IMR-90 (cell line): Measurements from ENCODE around the gene UBE2E2. TPM values are rescaled to one million over a fixed set of nuclear protein-coding genes. Genes with fewer than 3 reads are reported as not detected.

ENCODE experiments used
- ATAC-seq: fragments of 200-7000 bp; cut with Tn5 transposase; 2 replicates; pipeline ENCODE4 v1.9.1; 2020; ENCODE audit warnings: low read depth, mild to moderate bottlenecking, moderate library complexity
- BruUV-seq: library from RNA; stranded (reverse); fragments of 400-500 nt; replicated peaks from 2 replicates; lab custom pipeline; 2021; lab: Mats Ljungman, UMichigan
- CTCF ChIA-PET: fragments of 300-600 bp; formaldehyde crosslinking; extraction: SDS; loops from one replicate; lab custom pipeline; 2021; ENCODE audit warnings: antibody characterized with exemption; lab: Yijun Ruan, JAX
- POLR2A ChIA-PET: fragments of 300-600 bp; sonication (Branson Sonifier 250); formaldehyde crosslinking; loops from one replicate; lab custom pipeline; 2022; ENCODE audit warnings: antibody characterized with exemption; ENCODE audit not compliant: unreplicated experiment; lab: Charles Lee
- DNase-seq: peaks from one replicate; pipeline ENCODE4 v3.0.0; 2013
- H2AFZ ChIP-seq: replicated peaks from 2 replicates; pipeline ENCODE3; 2013; ENCODE audit warnings: low read length, mild to moderate bottlenecking; ENCODE audit not compliant: poor library complexity
- H2AK5ac ChIP-seq: 2 replicates; pipeline ENCODE4 v1.6.1; 2013; ENCODE audit warnings: low read depth, low read length, inconsistent platforms
- H2AK9ac ChIP-seq: replicated peaks from 2 replicates; pipeline ENCODE3; 2013; ENCODE audit warnings: mild to moderate bottlenecking, low read depth, low read length, moderate library complexity; ENCODE audit not compliant: poor library complexity
- H2BK120ac ChIP-seq: 2 replicates; pipeline ENCODE4 v1.6.1; 2013; ENCODE audit warnings: low read depth, low read length, inconsistent platforms
- H2BK15ac ChIP-seq: 3 replicates; pipeline ENCODE4 v1.6.1; 2013; ENCODE audit warnings: low read depth, low read length, inconsistent platforms
- H2BK20ac ChIP-seq: 2 replicates; pipeline ENCODE4 v1.6.1; 2013; ENCODE audit warnings: low read depth, mild to moderate bottlenecking, inconsistent platforms, low read length, moderate library complexity
- H2BK5ac ChIP-seq: 2 replicates; pipeline ENCODE4 v1.6.1; 2013; ENCODE audit warnings: mild to moderate bottlenecking, low read depth, low read length, inconsistent platforms; ENCODE audit not compliant: poor library complexity, severe bottlenecking
- H3K14ac ChIP-seq: replicated peaks from 2 replicates; pipeline ENCODE4 v1.6.1; 2013; ENCODE audit warnings: low read depth, low read length, inconsistent platforms
- H3K18ac ChIP-seq: 2 replicates; pipeline ENCODE4 v1.6.1; 2013; ENCODE audit warnings: low read depth, low read length, control low read depth
- H3K23ac ChIP-seq: 2 replicates; pipeline ENCODE4 v1.6.1; 2013; ENCODE audit warnings: low read depth, low read length, inconsistent platforms
- H3K27ac ChIP-seq: 2 replicates; pipeline ENCODE4 v1.5.1; 2013; ENCODE audit warnings: mild to moderate bottlenecking, control low read depth, low read length; ENCODE audit not compliant: insufficient read depth
- H3K27me3 ChIP-seq: 2 replicates; pipeline ENCODE4 v1.6.1; 2013; ENCODE audit warnings: low read length; ENCODE audit not compliant: control insufficient read depth, insufficient read depth
- H3K36me3 ChIP-seq: 2 replicates; pipeline ENCODE4 v1.6.1; 2013; ENCODE audit warnings: low read length, mixed read lengths; ENCODE audit not compliant: control insufficient read depth, insufficient read depth
- H3K4ac ChIP-seq: 2 replicates; pipeline ENCODE4 v1.6.1; 2013; ENCODE audit warnings: low read depth, low read length, inconsistent platforms
- H3K4me1 ChIP-seq: 2 replicates; pipeline ENCODE4 v1.6.1; 2013; ENCODE audit warnings: low read length, mixed read lengths; ENCODE audit not compliant: control insufficient read depth, insufficient read depth
- H3K4me2 ChIP-seq: 2 replicates; pipeline ENCODE4 v1.6.1; 2013; ENCODE audit warnings: low read depth, mild to moderate bottlenecking, control low read depth, low read length, moderate library complexity
- H3K4me3 ChIP-seq: 2 replicates; pipeline ENCODE4 v1.5.1; 2013; ENCODE audit warnings: low read depth, mild to moderate bottlenecking, control low read depth, low read length, moderate library complexity; ENCODE audit not compliant: insufficient read depth
- H3K56ac ChIP-seq: 2 replicates; pipeline ENCODE4 v1.6.1; 2013; ENCODE audit warnings: low read length, inconsistent platforms; ENCODE audit not compliant: insufficient read depth; ENCODE audit errors: extremely low read depth
- H3K79me1 ChIP-seq, 2 experiments: 2 replicates each; pipeline ENCODE4 v1.6.1; 2013; ENCODE audit warnings: low read length in 2 of 2, inconsistent platforms in 1 of 2, low read depth in 1 of 2
- H3K9ac ChIP-seq: 2 replicates; pipeline ENCODE4 v1.6.1; 2013; ENCODE audit warnings: low read depth, low read length, control low read depth
- H3K9me1 ChIP-seq: 2 replicates; pipeline ENCODE4 v1.6.1; 2013; ENCODE audit warnings: low read length, inconsistent platforms; ENCODE audit not compliant: insufficient read depth
- H3K9me3 ChIP-seq: 2 replicates; pipeline ENCODE4 v1.6.1; 2013; ENCODE audit warnings: low read length; ENCODE audit not compliant: control insufficient read depth, insufficient read depth
- H4K20me1 ChIP-seq: 2 replicates; pipeline ENCODE4 v1.6.1; 2013; ENCODE audit warnings: low read length, inconsistent platforms; ENCODE audit not compliant: insufficient read depth
- H4K5ac ChIP-seq: 2 replicates; pipeline ENCODE4 v1.6.1; 2013; ENCODE audit warnings: mild to moderate bottlenecking, low read depth, low read length, control low read depth
- H4K8ac ChIP-seq, 2 experiments: 2 replicates each; pipeline ENCODE4 v1.6.1; 2013; ENCODE audit warnings: low read depth in 2 of 2, low read length in 2 of 2, control low read depth in 1 of 2, inconsistent platforms in 1 of 2
- H4K91ac ChIP-seq: 2 replicates; pipeline ENCODE4 v1.6.1; 2013; ENCODE audit warnings: low read depth, low read length, inconsistent platforms; ENCODE audit not compliant: insufficient read depth
- NFE2L2 ChIP-seq: fragments of 150-350 bp; IDR thresholded peaks from 2 replicates; pipeline ENCODE4 v1.6.1; 2016; ENCODE audit warnings: low read depth, mild to moderate bottlenecking, low read length
- POLR2A ChIP-seq: IDR thresholded peaks from 2 replicates; pipeline ENCODE4 v1.6.1; 2012; ENCODE audit warnings: mild to moderate bottlenecking, low read depth, low read length
- RFX5 ChIP-seq: IDR thresholded peaks from 2 replicates; pipeline ENCODE4 v1.8.0; 2012; ENCODE audit warnings: low read depth, mild to moderate bottlenecking, low read length, moderate library complexity
- SMC3 ChIP-seq: fragments of 150-350 bp; IDR thresholded peaks from 2 replicates; pipeline ENCODE4 v1.6.1; 2016; ENCODE audit warnings: low read depth, mild to moderate bottlenecking, antibody characterized with exemption, low read length, moderate library complexity
- WGBS, 2 experiments: methylation state at CpG; one replicate each; pipeline versions ENCODE4 v1.1.5 to v1.1.7; 2013; ENCODE audit warnings: missing lambda C conversion rate in 2 of 2; ENCODE audit not compliant: insufficient read length in 1 of 2; ENCODE audit errors: extremely low coverage in 2 of 2; 5-methylcytosine and 5-hydroxymethylcytosine counted together
- dilution Hi-C: fragments of 300-500 bp; cut with HindIII; formaldehyde crosslinking; loops from one replicate; pipeline ENCODE4 v1.14.3; 2018; ENCODE audit warnings: low sequenced_read_pairs; ENCODE audit not compliant: unreplicated experiment
- in situ Hi-C: fragments of 300-500 bp; cut with MboI; formaldehyde crosslinking; loops from 3 replicates; pipeline ENCODE4 v1.14.3; 2019; ENCODE audit warnings: low sequenced_read_pairs, inconsistent platforms, mixed read lengths
- intact Hi-C: fragments of 100-400 bp; cut with micrococcal nuclease; formaldehyde crosslinking; loops from 2 replicates; pipeline ENCODE4 v1.10.0; 2022
- polyA plus RNA-seq, 3 experiments: library from polyadenylated mRNA; depleted of rRNA; stranded (reverse); fragments of >200 nt; gene quantifications; 2 replicates each; pipeline ENCODE4 v1.2.3, GENCODE V29; 2012; ENCODE audit warnings: low replicate concordance in 1 of 3
- total RNA-seq: library from RNA; depleted of rRNA; stranded (reverse); fragments of >200 nt; gene quantifications from 2 replicates; pipeline ENCODE4 v1.2.3, GENCODE V29; 2012
- TF ChIP-seq, protein P1 (sequence below): fragments of 150-350 bp; IDR thresholded peaks from 2 replicates; pipeline ENCODE4 v1.6.1; 2017; ENCODE audit warnings: mild to moderate bottlenecking, antibody characterized with exemption, low read length, low read depth

The UBE2E2 gene
- total and polyA plus RNA-seq, 2 of the 4 experiments (the other 2 are of a cell fraction) = 18.6 to 32.7 TPM

- Histone ChIP-seq H3K4me1 (peaks cover 4% of the 10 kb centered on the region), H3K9ac (no peak overlapping the region), H2BK20ac (no peak overlapping the region), H4K91ac (no peak overlapping the region), H3K23ac (no peak overlapping the region), H3K18ac (no peak overlapping the region), H3K27me3 (no peaks in the 10 kb centered on the region), H3K27ac (no peak overlapping the region), H3K9me3 (no peaks in the 10 kb centered on the region), H4K5ac (no peak overlapping the region), H3K56ac (no peak overlapping the region), H4K20me1 (no peaks in the 10 kb centered on the region; the same call in 1 of the 2 replicates), H2BK5ac (no peak overlapping the region), H4K8ac (no peak overlapping the region), H2AK9ac (no peak overlapping the region), H3K4me2 (no peak overlapping the region), H3K36me3 (no peaks in the 10 kb centered on the region), H3K79me1 (peaks cover 5 to 6% of the 10 kb centered on the region in 2 experiments; a peak in 1 of 4 replicates), H3K14ac (no peak overlapping the region), H3K9me1 (no peaks in the 10 kb centered on the region), H2BK120ac (no peak overlapping the region), H3K4ac (no peak overlapping the region), H2AFZ (no peak overlapping the region), H3K4me3 (no peak overlapping the region), H2BK15ac (no peak overlapping the region), H2AK5ac (no peak overlapping the region)
- in situ Hi-C loops (no loop called here), intact Hi-C loops (no loop called here), dilution Hi-C loops (no loop called here)
- no peak for DNase-seq
- POLR2A ChIA-PET = no interaction called here
- no peak for ATAC-seq
- CTCF ChIA-PET = no interaction called here
- TF ChIP-seq, protein P1, sequence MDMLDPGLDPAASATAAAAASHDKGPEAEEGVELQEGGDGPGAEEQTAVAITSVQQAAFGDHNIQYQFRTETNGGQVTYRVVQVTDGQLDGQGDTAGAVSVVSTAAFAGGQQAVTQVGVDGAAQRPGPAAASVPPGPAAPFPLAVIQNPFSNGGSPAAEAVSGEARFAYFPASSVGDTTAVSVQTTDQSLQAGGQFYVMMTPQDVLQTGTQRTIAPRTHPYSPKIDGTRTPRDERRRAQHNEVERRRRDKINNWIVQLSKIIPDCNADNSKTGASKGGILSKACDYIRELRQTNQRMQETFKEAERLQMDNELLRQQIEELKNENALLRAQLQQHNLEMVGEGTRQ = no peak
- no peak for TF ChIP-seq SMC3
- no peak for TF ChIP-seq NFE2L2
- TF ChIP-seq RFX5 = no peak
- TF ChIP-seq POLR2A = no peak
- no CpG with 5 or more reads among the region's 2 CpGs for WGBS, 2 experiments
- no TSS peak for BruUV-seq
These were observed 254.6 kb downstream of the UBE2E2 start for GRCh38 chr3:23457697-23458096.
